K562 (cell line): ENCODE results near the gene UBE2J2. TPM values are rescaled to one million over a fixed set of nuclear protein-coding genes. Genes with fewer than 3 reads are reported as not detected.

ENCODE experiments used
- EP300 ChIP-seq: IDR thresholded peaks from 2 replicates; pipeline ENCODE4 v1.6.1; 2012; ENCODE audit warnings: low read length, improper control_type of control experiment
- ESRRA ChIP-seq: fragments of 450-650 bp; IDR thresholded peaks from 2 replicates; pipeline ENCODE4 v1.6.1; 2014; ENCODE audit warnings: low read depth, mild to moderate bottlenecking, moderate library complexity, borderline replicate concordance
- HNRNPL ChIP-seq: fragments of 200-400 bp; formaldehyde crosslinking; IDR thresholded peaks from 2 replicates; pipeline ENCODE4 v1.6.1; 2017; ENCODE audit warnings: low read depth, mild to moderate bottlenecking, low read length
- HNRNPLL ChIP-seq: fragments of 200-400 bp; formaldehyde crosslinking; IDR thresholded peaks from 2 replicates; pipeline ENCODE4 v1.6.1; 2017; ENCODE audit warnings: low read length, low read depth, mild to moderate bottlenecking; ENCODE audit not compliant: poor library complexity, severe bottlenecking
- LARP7 ChIP-seq: fragments of 450-650 bp; IDR thresholded peaks from 2 replicates; pipeline ENCODE4 v1.6.1; 2016
- NEUROD1 ChIP-seq: fragments of 150-350 bp; IDR thresholded peaks from 2 replicates; pipeline ENCODE4 v1.6.1; 2014; ENCODE audit warnings: borderline replicate concordance, low read length, low read depth; ENCODE audit not compliant: partially characterized antibody
- PTRF ChIP-seq: fragments of 450-650 bp; IDR thresholded peaks from 2 replicates; pipeline ENCODE4 v1.6.1; 2016; ENCODE audit warnings: mild to moderate bottlenecking, missing genetic modification characterization, missing compliant biosample characterization
- RAD51 ChIP-seq: fragments of 450-650 bp; IDR thresholded peaks from 2 replicates; pipeline ENCODE4 v1.7.1; 2016; ENCODE audit warnings: low read depth, mild to moderate bottlenecking, borderline replicate concordance
- RBM22 ChIP-seq: fragments of 200-400 bp; formaldehyde crosslinking; IDR thresholded peaks from 2 replicates; pipeline ENCODE4 v1.6.1; 2018; ENCODE audit warnings: low read length, low read depth; ENCODE audit not compliant: poor library complexity, severe bottlenecking
- SRF ChIP-seq, 2 experiments: fragments of 250-450, 450-650 bp in 1 of 2; sonication (Bioruptor Pico) in 1 of 2; sonication (generic) in 1 of 2; formaldehyde crosslinking; IDR thresholded peaks; 2 replicates each; pipeline versions ENCODE4 v1.5.0 to v1.5.1; 2020 to 2022; ENCODE audit warnings: mild to moderate bottlenecking in 1 of 2, missing genetic modification reagents in 1 of 2
- YY1 ChIP-seq, 3 experiments: IDR thresholded peaks; 2 replicates each; pipeline ENCODE4 v1.6.1; 2011; ENCODE audit warnings: low read length in 2 of 3, mild to moderate bottlenecking in 2 of 3, moderate library complexity in 2 of 3, borderline replicate concordance in 1 of 3, control low read depth in 1 of 3, low read depth in 1 of 3; ENCODE audit not compliant: insufficient read depth in 3 of 3, insufficient replicate concordance in 2 of 3, control insufficient read depth in 1 of 3, insufficient read length in 1 of 3; ENCODE audit errors: extremely low read depth in 1 of 3
- ZFX ChIP-seq: sonication (generic); formaldehyde crosslinking; IDR thresholded peaks from 2 replicates; pipeline ENCODE4 v1.8.0; 2022; ENCODE audit warnings: mild to moderate bottlenecking, missing genetic modification reagents, moderate library complexity
- ZKSCAN1 ChIP-seq: fragments of 150-350 bp; IDR thresholded peaks from 2 replicates; pipeline ENCODE4 v1.6.1; 2016; ENCODE audit warnings: low read depth, low read length
- ZNF232 ChIP-seq: sonication (generic); formaldehyde crosslinking; IDR thresholded peaks from 2 replicates; pipeline ENCODE4 v1.8.0; 2022; ENCODE audit warnings: mild to moderate bottlenecking, missing genetic modification reagents
- ZNF347 ChIP-seq: fragments of 450-650 bp; formaldehyde crosslinking; IDR thresholded peaks from 2 replicates; pipeline ENCODE4 v1.4.0; 2020; ENCODE audit warnings: low read depth, mild to moderate bottlenecking, moderate library complexity
- ZNF75A ChIP-seq: fragments of 450-650 bp; formaldehyde crosslinking; IDR thresholded peaks from 2 replicates; pipeline ENCODE4 v1.4.0; 2020; ENCODE audit warnings: mild to moderate bottlenecking
- polyA plus RNA-seq, 8 experiments: library from polyadenylated mRNA; depleted of rRNA in 4 of 8; stranded (reverse) in 5 of 8; unstranded in 3 of 8; fragments of >200 nt; fragmentation: Nextera tagmentation in 2 of 8; fragmentation: Illumina TruSeq in 1 of 8; extraction: Ambion mirVana in 2 of 8; extraction: Trizol in 1 of 8; gene quantifications; 2 replicates each; pipeline versions ENCODE4 v1.2.1 to v1.2.3, GENCODE V29; 2011 to 2014; ENCODE audit warnings: inconsistent platforms in 1 of 8, missing spikeins in 1 of 8
- total RNA-seq, 7 experiments: library from RNA; depleted of rRNA in 6 of 7; stranded (reverse); fragments of >200 nt in 6 of 7; fragmentation: Illumina TruSeq in 2 of 7; extraction: Trizol in 2 of 7; gene quantifications; 2 replicates each; pipeline versions ENCODE4 v1.2.1 to v1.2.3, GENCODE V29; 2011 to 2021; ENCODE audit warnings: low replicate concordance in 1 of 7
- TF ChIP-seq, protein P1 (sequence below): fragments of 450-650 bp; formaldehyde crosslinking; IDR thresholded peaks from 2 replicates; pipeline ENCODE4 v1.4.0; 2022; ENCODE audit warnings: mild to moderate bottlenecking, moderate library complexity
- TF ChIP-seq, protein P2 (sequence below): IDR thresholded peaks from 2 replicates; pipeline ENCODE4 v1.6.1; 2012; ENCODE audit warnings: low read depth, low read length, improper control_type of control experiment, borderline replicate concordance
- TF ChIP-seq, protein P3 (sequence below): fragments of 450-650 bp; IDR thresholded peaks from 2 replicates; pipeline ENCODE4 v1.6.1; 2014; ENCODE audit warnings: low read depth, mild to moderate bottlenecking, moderate library complexity, borderline replicate concordance

UBE2J2 gene
- total and polyA plus RNA-seq, 9 of the 15 experiments (the other 6 are each of a cell fraction or from before 2014, with no cell fraction given): 0.93 to 112 (median 75.5) TPM

DNA sequence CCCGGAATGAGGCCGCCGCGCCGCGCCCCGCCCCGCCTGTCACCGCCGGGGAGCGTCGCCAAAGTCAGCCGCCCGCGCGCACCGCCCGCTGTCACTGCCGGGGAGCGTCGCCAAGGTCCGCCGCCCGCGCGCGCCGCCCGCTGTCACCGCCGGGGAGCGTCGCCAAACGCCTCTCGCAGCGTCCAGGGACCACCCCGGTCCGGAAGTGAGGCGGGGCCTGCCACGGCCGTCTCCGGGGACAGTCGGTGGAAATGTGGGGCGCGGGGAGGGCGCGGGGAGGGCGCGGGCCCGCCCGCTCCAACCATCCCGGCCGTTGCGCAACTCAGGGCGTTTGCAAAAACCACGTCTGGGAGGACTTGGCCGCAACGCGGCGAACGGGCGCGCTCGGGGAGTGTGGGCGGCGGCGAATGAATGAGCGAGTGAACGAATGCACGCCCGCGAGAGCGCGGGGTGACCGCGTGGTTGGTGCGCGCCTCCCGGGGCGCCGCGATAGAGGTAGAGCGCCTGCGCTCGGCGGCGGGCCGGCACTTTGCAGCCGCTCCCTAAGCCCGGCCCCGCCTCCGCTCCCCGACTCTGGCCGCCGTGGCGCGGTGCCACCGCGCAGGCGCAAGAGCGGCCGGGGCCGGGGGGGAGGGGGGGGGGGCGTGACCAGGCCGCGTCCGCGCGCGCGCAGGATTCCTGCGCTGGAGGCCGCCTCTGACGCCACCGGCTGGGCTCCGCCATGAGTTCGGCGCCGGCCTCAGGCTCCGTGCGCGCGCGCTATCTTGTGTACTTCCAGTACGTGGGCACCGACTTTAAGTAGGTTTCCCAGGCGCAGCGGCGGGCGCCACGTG is 34.5 kb upstream of the UBE2J2 start, which contains the start of the genes ACAP3 and PUSL1 (continued):
- TF ChIP-seq ZNF347: no peak
- 0 out of 2 replicates have a peak, but pooled peaks have one; percentile 11 for TF ChIP-seq HNRNPL
- TF ChIP-seq, protein P1, sequence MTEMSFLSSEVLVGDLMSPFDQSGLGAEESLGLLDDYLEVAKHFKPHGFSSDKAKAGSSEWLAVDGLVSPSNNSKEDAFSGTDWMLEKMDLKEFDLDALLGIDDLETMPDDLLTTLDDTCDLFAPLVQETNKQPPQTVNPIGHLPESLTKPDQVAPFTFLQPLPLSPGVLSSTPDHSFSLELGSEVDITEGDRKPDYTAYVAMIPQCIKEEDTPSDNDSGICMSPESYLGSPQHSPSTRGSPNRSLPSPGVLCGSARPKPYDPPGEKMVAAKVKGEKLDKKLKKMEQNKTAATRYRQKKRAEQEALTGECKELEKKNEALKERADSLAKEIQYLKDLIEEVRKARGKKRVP (CRISPR knock-in tag): no peak
- peak; percentile 86 for TF ChIP-seq NEUROD1
- TF ChIP-seq, protein P2, sequence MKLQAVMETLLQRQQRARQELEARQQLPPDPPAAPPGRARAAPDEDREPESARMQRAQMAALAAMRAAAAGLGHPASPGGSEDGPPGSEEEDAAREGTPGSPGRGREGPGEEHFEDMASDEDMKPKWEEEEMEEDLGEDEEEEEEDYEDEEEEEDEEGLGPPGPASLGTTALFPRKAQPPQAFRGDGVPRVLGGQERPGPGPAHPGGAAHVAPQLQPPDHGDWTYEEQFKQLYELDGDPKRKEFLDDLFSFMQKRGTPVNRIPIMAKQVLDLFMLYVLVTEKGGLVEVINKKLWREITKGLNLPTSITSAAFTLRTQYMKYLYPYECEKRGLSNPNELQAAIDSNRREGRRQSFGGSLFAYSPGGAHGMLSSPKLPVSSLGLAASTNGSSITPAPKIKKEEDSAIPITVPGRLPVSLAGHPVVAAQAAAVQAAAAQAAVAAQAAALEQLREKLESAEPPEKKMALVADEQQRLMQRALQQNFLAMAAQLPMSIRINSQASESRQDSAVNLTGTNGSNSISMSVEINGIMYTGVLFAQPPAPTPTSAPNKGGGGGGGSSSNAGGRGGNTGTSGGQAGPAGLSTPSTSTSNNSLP: 0 out of 2 replicates have a peak, but pooled peaks have one; percentile 25
- TF ChIP-seq LARP7: no peak
- TF ChIP-seq ESRRA: 0 out of 2 replicates have a peak, but pooled peaks have one; percentile 58
- TF ChIP-seq ZFX: peak; percentile 66
- TF ChIP-seq, protein P3, sequence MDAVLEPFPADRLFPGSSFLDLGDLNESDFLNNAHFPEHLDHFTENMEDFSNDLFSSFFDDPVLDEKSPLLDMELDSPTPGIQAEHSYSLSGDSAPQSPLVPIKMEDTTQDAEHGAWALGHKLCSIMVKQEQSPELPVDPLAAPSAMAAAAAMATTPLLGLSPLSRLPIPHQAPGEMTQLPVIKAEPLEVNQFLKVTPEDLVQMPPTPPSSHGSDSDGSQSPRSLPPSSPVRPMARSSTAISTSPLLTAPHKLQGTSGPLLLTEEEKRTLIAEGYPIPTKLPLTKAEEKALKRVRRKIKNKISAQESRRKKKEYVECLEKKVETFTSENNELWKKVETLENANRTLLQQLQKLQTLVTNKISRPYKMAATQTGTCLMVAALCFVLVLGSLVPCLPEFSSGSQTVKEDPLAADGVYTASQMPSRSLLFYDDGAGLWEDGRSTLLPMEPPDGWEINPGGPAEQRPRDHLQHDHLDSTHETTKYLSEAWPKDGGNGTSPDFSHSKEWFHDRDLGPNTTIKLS: peak; percentile 76; the same call in 1 of the 2 replicates
- no peak for TF ChIP-seq PTRF (tag)
- peak; percentile 62 for TF ChIP-seq HNRNPLL
- TF ChIP-seq ZNF75A (CRISPR knock-in tag): no peak
- peak in 1 of 2 experiments; percentile 33; a peak in 1 of 4 replicates for TF ChIP-seq SRF (CRISPR knock-in tag; IDR thresholded peaks at IDR 0.05)
- no peak for TF ChIP-seq ZKSCAN1
- no peak for TF ChIP-seq RAD51
- TF ChIP-seq YY1 (IDR thresholded peaks at IDR 0.05; ENCODE audit: borderline replicate concordance in 1 of 3, control insufficient read depth in 1 of 3, extremely low read depth in 1 of 3, insufficient read depth in 3 of 3, insufficient read length in 1 of 3, insufficient replicate concordance in 2 of 3, low read depth in 1 of 3, low read length in 2 of 3): peak; percentile 40 to 87 (median 81)
- peak; percentile 30 for TF ChIP-seq RBM22
- no peak for TF ChIP-seq EP300
- no peak for TF ChIP-seq ZNF232 (CRISPR knock-in tag)
